ENCODE measurements around the gene GPR55. TPM values are rescaled to one million over a fixed set of nuclear protein-coding genes. Genes with fewer than 3 reads are reported as not detected.

The GPR55 gene
- total RNA-seq, 2 donors from 2014 or later: not detected

- Histone ChIP-seq H3K9me3 (no peaks in the 10 kb centered on the region), H3K36me3 (replicated peaks in 1 of 2; ENCODE audit: insufficient read depth in 1 of 2, low read depth in 2 of 2) (no peaks in the 10 kb centered on the region), H3K27me3 (peaks cover 4 to 18% of the 10 kb centered on the region in 2 donors), H3K4me3 (no peak overlapping the region), H3K4me1 (peaks cover 9% of the 10 kb centered on the region), H3K27ac (no peak overlapping the region)
- no peak for DNase-seq
- no peak for TF ChIP-seq CTCF (IDR thresholded peaks at IDR 0.05)
- no peak for TF ChIP-seq POLR2A (IDR thresholded peaks at IDR 0.05)
- ATAC-seq: no peak
- intact Hi-C loops (cut with DNase I): no loop called here
- WGBS, 2 donors: 33 to 69% methylated on average over 1 of the region's 1 CpG
These were observed 35.0 kb upstream of the GPR55 start for GRCh38 chr2:230960026-230960425.

GRCh38 chr2:230958820-230959756 is 34.0 kb upstream of the GPR55 start:
- no peak for DNase-seq
- no peaks in the 10 kb centered on the region for H3K36me3 ChIP-seq (replicated peaks in 1 of 2; ENCODE audit: insufficient read depth in 1 of 2, low read depth in 2 of 2)
- intact Hi-C loops (cut with DNase I): no loop called here
- H3K27ac ChIP-seq: no peak overlapping the region
- 72 to 78% methylated on average over 8 of the region's 8 CpGs for WGBS, 2 donors
- TF ChIP-seq CTCF (IDR thresholded peaks at IDR 0.05) (no peak), POLR2A (IDR thresholded peaks at IDR 0.05) (no peak)
- no peak for ATAC-seq
- no peaks in the 10 kb centered on the region for H3K9me3 ChIP-seq
- H3K27me3 ChIP-seq: peaks cover 4 to 18% of the 10 kb centered on the region in 2 donors
- no peak overlapping the region for H3K4me3 ChIP-seq
- H3K4me1 ChIP-seq: peaks cover 9% of the 10 kb centered on the region

GRCh38 chr2:230957756-230958391 is 32.8 kb upstream of the GPR55 start:
- Histone ChIP-seq H3K4me1 (peaks cover 9% of the 10 kb centered on the region), H3K9me3 (no peaks in the 10 kb centered on the region), H3K27me3 (peaks cover 4 to 18% of the 10 kb centered on the region in 2 donors), H3K27ac (no peak overlapping the region), H3K36me3 (replicated peaks in 1 of 2; ENCODE audit: insufficient read depth in 1 of 2, low read depth in 2 of 2) (no peaks in the 10 kb centered on the region), H3K4me3 (no peak overlapping the region)
- intact Hi-C loops (cut with DNase I): no loop called here
- TF ChIP-seq CTCF (IDR thresholded peaks at IDR 0.05): no peak
- TF ChIP-seq POLR2A (IDR thresholded peaks at IDR 0.05): no peak
- DNase-seq: no peak
- ATAC-seq: no peak

GRCh38 chr2:230956827-230957755 is 32.0 kb upstream of the GPR55 start:
- DNase-seq (peak in 2 of 4 donors; percentile 18 to 37), ATAC-seq (peak; percentile 71)
- H3K27me3 ChIP-seq: peaks cover 4 to 18% of the 10 kb centered on the region in 2 donors
- H3K27ac ChIP-seq: no peak overlapping the region
- H3K4me1 ChIP-seq: peaks cover 9% of the 10 kb centered on the region
- 11 to 23% methylated on average over 22 to 43 of the region's 43 CpGs for WGBS, 2 donors
- no peak overlapping the region for H3K4me3 ChIP-seq
- H3K9me3 ChIP-seq: no peaks in the 10 kb centered on the region
- no peaks in the 10 kb centered on the region for H3K36me3 ChIP-seq (replicated peaks in 1 of 2; ENCODE audit: insufficient read depth in 1 of 2, low read depth in 2 of 2)
- TF ChIP-seq CTCF (IDR thresholded peaks at IDR 0.05): no peak
- intact Hi-C loops (cut with DNase I): no loop called here
